ENCODE data around the gene KMT5B. TPM values are rescaled to one million over a fixed set of nuclear protein-coding genes. Genes with fewer than 3 reads are reported as not detected.
A peak's percentile ranks its signal among the peaks of the same experiment; 100 is the strongest.

KMT5B gene
- total RNA-seq, 1 experiment from 2014 or later, result 35.1 TPM

GRCh38 chr11:68128682-68129327 lies 84.3 kb downstream of the KMT5B start:
- H3K4me3 ChIP-seq (replicated peaks in 1 of 2; ENCODE audit: low read depth in 1 of 2, low read length in 2 of 2), result peak overlapping the region; percentile 15 to 33; a peak in 3 of 4 replicates
- TF ChIP-seq EGR1 (IDR thresholded peaks at IDR 0.05; ENCODE audit: low read depth), result no peak
- no peak for TF ChIP-seq SRF (IDR thresholded peaks at IDR 0.05; ENCODE audit: low read depth)
- TF ChIP-seq POLR2A (IDR thresholded peaks at IDR 0.05; ENCODE audit: borderline replicate concordance, extremely low read depth, insufficient read depth, insufficient read length), result no peak
- no peak for TF ChIP-seq ELF1 (IDR thresholded peaks at IDR 0.05; ENCODE audit: borderline replicate concordance, low read depth)
- no peak for TF ChIP-seq YY1 (IDR thresholded peaks at IDR 0.05; ENCODE audit: extremely low read depth, insufficient replicate concordance, low read depth, low read length)
- CTCF ChIA-PET, result no interaction called here
- peak overlapping the region; percentile 15; the same call in 1 of the 2 replicates for H3K9ac ChIP-seq (ENCODE audit: low read length)
- peaks cover 0 to 10% of the 10 kb centered on the region in 2 experiments; a peak in 1 of 4 replicates for H3K9me3 ChIP-seq (ENCODE audit: control insufficient read depth in 1 of 2, insufficient read depth in 1 of 2, low read depth in 1 of 2, low read length in 2 of 2)
- peak overlapping the region; percentile 67 for H2AFZ ChIP-seq (ENCODE audit: low read depth, low read length, poor library complexity, severe bottlenecking)
- no peaks in the 10 kb centered on the region for H3K79me2 ChIP-seq (ENCODE audit: insufficient read depth, low read length)
- no peaks in the 10 kb centered on the region for H4K20me1 ChIP-seq (ENCODE audit: insufficient read depth)
- DNase-seq (ENCODE audit: low read depth, low spot score) (no peak), ATAC-seq (peak; percentile 7; the same call in 1 of the 2 replicates)
- RAD21 ChIA-PET (ENCODE audit: low non-redundant PET in 1 of 2, low total read pairs in 2 of 2, uncharacterized antibody in 2 of 2, unreplicated experiment in 2 of 2), result no interaction called here
- no peaks in the 10 kb centered on the region for H3K9me2 ChIP-seq (ENCODE audit: insufficient read depth)
- peak overlapping the region; percentile 46; the same call in 1 of the 2 replicates for H3K27ac ChIP-seq (ENCODE audit: low read depth, low read length)
- POLR2A ChIA-PET, result interaction anchor here (0.9 to 1.0 kb wide), 2 partner anchors 10 to 18 kb away, joined by 3 read pairs; no protein-coding TSS in a partner anchor
- peaks cover 48 to 63% of the 10 kb centered on the region in 2 experiments for H3K4me1 ChIP-seq (ENCODE audit: control insufficient read depth in 1 of 2, insufficient read depth in 2 of 2, low read length in 2 of 2)
- H3K27me3 ChIP-seq (ENCODE audit: insufficient read depth, low read length), result no peaks in the 10 kb centered on the region
- peak overlapping the region; percentile 68 for H3K4me2 ChIP-seq (ENCODE audit: low read length)
- BruUV-seq (replicated peaks), result no TSS peak
- no peaks in the 10 kb centered on the region for H3K36me3 ChIP-seq (ENCODE audit: control insufficient read depth in 1 of 2, insufficient read depth in 2 of 2, low read length in 2 of 2)
- intact Hi-C loops (cut with micrococcal nuclease), result loop anchor here (10.0 kb wide), 1 partner anchor 94 kb away; the partner anchor contains the start of genes NDUFS8 and TCIRG1

- ChIA-PET RAD21 (ENCODE audit: low non-redundant PET in 1 of 2, low total read pairs in 2 of 2, uncharacterized antibody in 2 of 2, unreplicated experiment in 2 of 2) (no interaction called here), POLR2A (interaction anchor here (0.9 to 1.0 kb wide), 2 partner anchors 9 to 19 kb away, joined by 3 read pairs; no protein-coding TSS in a partner anchor), CTCF (no interaction called here)
- Histone ChIP-seq H2AFZ (ENCODE audit: low read depth, low read length, poor library complexity, severe bottlenecking) (peak overlapping the region; percentile 67), H3K9ac (ENCODE audit: low read length) (peak overlapping the region; percentile 38), H3K9me3 (ENCODE audit: control insufficient read depth in 1 of 2, insufficient read depth in 1 of 2, low read depth in 1 of 2, low read length in 2 of 2) (peaks cover 0 to 3% of the 10 kb centered on the region in 2 experiments; a peak in 1 of 4 replicates), H3K4me2 (ENCODE audit: low read length) (peak overlapping the region; percentile 68), H3K27me3 (ENCODE audit: insufficient read depth, low read length) (no peaks in the 10 kb centered on the region), H4K20me1 (ENCODE audit: insufficient read depth) (no peaks in the 10 kb centered on the region), H3K9me2 (ENCODE audit: insufficient read depth) (no peaks in the 10 kb centered on the region), H3K4me1 (ENCODE audit: control insufficient read depth in 1 of 2, insufficient read depth in 2 of 2, low read length in 2 of 2) (peaks cover 57 to 71% of the 10 kb centered on the region in 2 experiments), H3K27ac (ENCODE audit: low read depth, low read length) (peak overlapping the region; percentile 66), H3K36me3 (ENCODE audit: control insufficient read depth in 1 of 2, insufficient read depth in 2 of 2, low read length in 2 of 2) (no peaks in the 10 kb centered on the region), H3K4me3 (replicated peaks in 1 of 2; ENCODE audit: low read depth in 1 of 2, low read length in 2 of 2) (peak overlapping the region; percentile 15 to 33; a peak in 3 of 4 replicates), H3K79me2 (ENCODE audit: insufficient read depth, low read length) (no peaks in the 10 kb centered on the region)
- BruUV-seq (replicated peaks), result no TSS peak
- intact Hi-C loops (cut with micrococcal nuclease), result loop anchor here (10.0 kb wide), 1 partner anchor 93 kb away; the partner anchor contains the start of genes NDUFS8 and TCIRG1
- ATAC-seq, result peak; percentile 77
- DNase-seq (ENCODE audit: low read depth, low spot score), result peak; percentile 22
- peak; percentile 48; the same call in 1 of the 2 replicates for TF ChIP-seq SP1 (IDR thresholded peaks at IDR 0.05; ENCODE audit: low read depth)
- TF ChIP-seq POLR2AphosphoS5 (IDR thresholded peaks at IDR 0.05; ENCODE audit: low read depth, low read length), result no peak
- TF ChIP-seq CBX3 (IDR thresholded peaks at IDR 0.05; ENCODE audit: low read depth), result no peak
- no peak for TF ChIP-seq MAX (IDR thresholded peaks at IDR 0.05)
- no peak for TF ChIP-seq JUND (IDR thresholded peaks at IDR 0.05)
- 0 out of 2 replicates have a peak, but pooled peaks have one; percentile 6 for TF ChIP-seq RAD21 (IDR thresholded peaks at IDR 0.05; ENCODE audit: low read depth)
Observed at GRCh38 chr11:68127714-68128681, 85.1 kb downstream of the KMT5B start.

All from HCT116 (cell line).